Amniotic epithelial cell (primary cell): ENCODE data around the gene IGFBP1.

ENCODE experiments used
- DNase-seq: peaks from one replicate; pipeline ENCODE4 v3.0.0-alpha.2; 2010; ENCODE audit warnings: low read depth

Gene IGFBP1

DNA sequence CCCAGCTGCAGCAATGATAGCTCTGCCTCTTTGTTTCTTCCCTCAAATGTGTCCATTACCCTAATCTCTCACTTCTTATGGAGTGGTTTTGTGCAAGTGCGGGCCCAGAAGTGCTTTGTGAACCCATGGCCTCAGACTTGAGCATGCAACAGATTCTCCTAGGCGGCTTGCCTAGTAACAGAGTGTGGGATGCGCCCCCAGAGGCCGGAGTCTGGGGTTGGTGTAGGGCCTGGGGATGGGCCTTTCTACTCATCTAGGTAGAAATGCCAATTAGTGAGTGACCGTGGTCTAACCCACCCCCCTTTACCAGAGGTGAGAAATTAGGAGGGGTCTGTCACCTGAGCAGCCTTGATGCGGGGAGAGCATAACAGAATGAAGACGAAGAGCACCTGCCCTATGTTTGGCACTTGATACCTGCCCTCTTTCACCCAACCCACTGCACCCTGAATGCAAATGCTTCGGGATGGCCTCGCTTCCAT is 7.0 kb upstream of the IGFBP1 start:
- DNase-seq: no peak

DNA sequence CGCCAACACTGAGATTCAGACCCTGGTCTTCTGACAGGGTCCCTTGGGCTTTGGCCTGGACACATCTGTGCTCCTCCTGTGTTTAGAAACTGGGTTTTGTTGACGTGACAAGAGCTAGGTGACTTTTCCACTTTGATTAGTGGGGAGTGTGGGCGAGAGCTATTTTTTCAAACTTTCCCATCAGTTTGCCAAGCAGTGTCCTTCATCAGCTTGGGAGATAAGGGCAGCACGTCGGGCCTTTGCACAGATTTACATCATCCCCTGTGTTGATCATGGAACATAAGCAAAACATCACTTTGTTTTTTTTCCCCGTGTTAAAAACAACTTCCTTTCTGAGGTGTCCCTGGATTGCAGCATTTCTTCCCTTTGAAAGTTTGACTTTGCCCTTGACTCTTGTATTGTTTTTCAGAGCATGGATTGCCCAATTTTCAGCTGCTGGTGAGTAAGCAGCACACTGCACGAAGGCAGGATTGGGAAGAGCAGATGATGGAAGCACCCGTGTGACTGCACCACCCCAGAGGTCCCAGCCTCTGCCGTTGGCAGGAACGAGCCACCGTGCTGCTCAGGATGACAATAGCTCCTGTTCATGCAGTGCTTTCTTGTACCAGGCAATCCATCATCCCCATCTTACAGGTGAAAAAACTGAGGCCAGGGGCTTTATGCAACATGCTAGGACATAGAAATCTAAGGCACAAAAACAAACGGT is 6.4 kb upstream of the IGFBP1 start:
- DNase-seq: peak; percentile 96

DNA sequence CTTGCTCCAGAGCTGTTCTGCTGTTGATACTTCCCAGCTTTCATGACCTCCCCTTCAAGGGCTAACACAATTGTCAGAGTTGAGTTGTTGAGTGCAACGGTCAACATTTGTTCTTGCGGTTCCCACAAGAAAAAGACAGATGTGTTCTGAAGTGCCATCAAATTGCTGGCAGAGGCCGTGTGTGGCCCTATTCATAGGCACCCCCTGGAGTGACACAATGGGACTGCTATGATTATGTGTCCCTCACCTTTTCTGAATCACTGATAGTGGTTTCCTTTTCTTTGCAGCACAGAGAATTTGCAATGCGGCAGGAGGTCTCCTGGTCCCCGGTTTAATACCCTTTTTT is 5.8 kb upstream of the IGFBP1 start:
- DNase-seq: no peak

DNA sequence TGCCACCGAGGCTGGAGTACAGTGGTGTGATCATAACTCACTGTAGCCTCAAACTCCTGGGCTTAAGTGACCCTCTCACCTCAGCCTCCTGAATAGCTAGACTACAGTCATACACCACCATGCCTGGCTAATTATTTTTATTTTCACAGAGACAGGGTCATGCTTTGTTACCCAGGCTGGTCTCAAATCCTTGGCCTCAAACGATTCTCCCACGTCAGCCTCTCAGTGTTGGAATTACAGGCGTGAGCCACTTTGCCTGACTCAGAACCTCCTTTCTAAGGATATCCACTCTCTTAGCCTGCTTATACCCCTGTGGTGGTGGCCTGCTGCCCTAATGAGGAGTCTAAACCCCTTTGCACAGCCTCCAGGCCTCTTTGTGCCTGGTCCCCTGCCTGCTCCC is 4.2 kb upstream of the IGFBP1 start:
- DNase-seq: no peak

DNA sequence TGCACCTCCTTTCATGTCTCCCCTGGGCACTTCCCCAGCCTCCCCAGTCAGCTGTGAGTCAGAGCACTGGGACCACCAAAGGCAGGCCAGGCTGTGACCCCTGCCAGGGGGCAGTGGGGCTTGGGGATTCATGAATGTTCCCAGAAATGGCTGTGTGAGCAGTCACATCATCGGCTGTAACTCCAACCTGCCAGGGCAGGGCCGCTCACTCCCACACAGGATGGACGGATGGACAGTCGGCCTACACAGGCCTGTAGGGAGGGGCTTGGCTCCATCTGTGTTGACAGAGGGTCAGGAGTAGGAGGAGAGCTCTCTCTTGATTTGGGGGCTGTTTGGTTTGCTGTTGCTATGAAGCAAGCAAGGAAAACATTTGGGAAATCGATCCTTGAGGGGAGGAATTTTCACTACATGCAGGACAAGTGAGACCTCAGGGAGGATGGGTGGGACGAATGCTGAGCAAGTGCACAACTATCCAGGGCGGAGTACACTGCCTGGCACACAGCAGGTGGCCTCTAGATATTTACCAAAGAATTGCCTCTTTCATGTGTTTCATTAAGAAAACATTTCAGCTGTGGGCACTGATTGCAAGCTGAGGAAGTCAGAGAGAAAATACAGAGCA is 2.9 kb upstream of the IGFBP1 start:
- DNase-seq: no peak

DNA sequence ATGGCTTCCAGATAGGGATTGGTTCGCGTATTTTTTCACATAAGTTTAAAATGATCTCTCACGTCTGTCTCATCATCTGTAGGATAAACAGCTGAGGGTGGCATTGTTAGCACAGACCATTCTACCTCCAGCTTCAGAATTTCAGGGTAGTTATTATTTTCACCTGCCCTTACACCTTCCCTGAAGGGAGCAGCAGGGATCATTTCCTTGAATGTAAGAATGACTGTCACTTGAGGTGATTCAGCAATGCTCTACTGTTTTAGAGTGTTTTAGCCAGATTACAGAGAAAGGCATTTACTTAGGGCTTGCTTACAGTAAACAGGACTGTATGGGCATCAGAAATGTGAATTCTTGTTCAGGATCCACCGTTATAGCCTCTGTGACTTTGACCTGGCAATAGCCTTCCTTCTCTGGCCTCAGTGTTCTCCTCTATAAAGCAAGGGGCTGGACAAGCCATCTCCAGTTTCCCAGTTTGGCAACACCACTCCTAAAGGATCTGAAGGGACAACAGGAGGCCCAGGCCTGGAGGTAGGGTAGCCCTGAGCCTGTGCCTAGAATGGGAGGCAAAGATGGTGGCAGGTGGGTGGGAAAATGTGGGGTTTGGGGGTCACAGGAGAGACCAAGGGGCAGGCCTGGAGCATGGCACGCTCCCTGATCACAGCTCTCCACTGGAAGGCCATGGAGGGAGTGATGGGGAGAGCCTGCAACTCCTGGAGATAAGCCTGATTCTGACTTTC is 1.2 kb upstream of the IGFBP1 start:
- no peak for DNase-seq

DNA sequence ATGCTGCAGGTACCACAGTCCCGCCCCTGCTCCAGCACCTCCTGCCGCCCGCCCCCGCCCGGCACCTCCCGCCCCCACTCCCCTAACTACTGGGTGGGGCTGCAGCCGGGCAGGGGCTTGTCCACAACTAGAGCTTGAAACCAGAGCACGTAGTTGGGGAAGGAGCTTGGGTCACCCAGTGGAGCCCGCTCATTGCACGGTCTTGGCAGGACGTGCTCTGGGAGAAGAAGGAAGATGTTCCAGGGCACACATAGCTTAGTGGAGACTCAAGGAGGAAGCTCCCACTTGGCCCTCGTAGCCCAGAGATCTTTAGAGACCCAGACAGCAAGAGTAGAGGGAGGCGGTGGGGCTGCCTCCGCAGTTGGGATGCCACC is 692 bp downstream of the IGFBP1 start:
- DNase-seq: no peak

DNA sequence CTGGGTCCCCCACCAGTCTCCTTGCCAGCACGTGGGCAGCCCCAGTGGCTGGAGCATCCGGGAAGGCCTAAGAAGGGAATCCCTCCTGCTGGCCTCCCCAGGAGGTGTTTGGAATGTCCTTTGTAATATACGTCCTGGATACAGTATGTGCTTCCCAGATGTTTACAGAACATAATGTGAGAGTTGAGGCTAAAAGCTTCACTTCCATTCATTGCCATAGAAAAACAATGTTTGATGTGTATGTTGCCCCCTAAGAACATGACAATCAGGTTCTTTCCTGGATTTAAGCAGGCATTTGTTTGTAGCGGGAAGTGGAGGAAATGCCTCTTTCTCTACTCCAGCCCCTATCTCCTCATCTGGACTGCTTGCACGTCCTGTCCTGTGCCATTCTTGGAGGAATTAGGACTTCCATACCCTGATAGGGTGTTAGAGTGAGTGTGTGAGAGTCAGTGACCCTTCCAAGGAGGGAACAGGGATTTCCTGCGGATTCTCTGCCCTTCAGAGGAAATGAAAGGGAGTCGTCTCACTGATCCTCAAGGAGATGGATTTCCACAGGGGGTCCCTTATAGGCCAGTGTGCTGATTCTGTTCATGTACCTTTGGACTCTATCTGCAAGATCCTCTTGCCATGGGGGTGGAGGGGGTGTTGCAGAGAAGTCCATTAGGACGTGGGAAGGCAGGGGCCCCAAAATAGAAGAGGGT is 1.2 kb downstream of the IGFBP1 start:
- no peak for DNase-seq

DNA sequence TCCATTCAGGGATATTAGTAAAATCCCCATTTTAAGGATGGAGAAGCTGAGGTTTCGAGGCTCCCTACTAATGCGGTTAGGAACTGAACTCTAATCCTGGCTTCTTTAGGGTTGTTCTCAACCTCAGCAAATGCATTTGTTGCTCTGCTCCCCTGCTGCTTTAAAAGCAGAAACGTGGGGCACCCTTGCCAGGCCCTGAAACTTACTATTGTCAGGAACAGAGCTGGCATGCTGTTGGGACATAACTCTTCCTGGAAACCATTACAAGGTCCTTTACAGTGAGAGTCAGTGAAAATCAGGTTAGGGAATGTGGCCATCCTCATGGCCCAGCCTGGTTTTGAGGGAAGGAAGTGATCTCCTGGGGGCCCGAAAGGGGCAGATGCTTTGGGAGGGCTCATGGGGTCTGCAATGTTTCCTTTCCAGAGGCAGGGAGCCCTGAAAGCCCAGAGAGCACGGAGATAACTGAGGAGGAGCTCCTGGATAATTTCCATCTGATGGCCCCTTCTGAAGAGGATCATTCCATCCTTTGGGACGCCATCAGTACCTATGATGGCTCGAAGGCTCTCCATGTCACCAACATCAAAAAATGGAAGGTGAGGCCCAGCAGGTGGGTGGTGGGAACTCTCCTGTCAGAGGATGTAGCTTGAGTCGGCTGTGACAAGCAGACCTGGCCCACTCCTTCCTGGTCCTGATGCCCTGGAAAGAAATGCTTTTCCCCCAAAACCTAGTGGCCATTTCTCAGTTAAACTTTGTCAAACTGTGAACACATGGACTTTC is 2.0 kb downstream of the IGFBP1 start:
- DNase-seq: no peak

DNA sequence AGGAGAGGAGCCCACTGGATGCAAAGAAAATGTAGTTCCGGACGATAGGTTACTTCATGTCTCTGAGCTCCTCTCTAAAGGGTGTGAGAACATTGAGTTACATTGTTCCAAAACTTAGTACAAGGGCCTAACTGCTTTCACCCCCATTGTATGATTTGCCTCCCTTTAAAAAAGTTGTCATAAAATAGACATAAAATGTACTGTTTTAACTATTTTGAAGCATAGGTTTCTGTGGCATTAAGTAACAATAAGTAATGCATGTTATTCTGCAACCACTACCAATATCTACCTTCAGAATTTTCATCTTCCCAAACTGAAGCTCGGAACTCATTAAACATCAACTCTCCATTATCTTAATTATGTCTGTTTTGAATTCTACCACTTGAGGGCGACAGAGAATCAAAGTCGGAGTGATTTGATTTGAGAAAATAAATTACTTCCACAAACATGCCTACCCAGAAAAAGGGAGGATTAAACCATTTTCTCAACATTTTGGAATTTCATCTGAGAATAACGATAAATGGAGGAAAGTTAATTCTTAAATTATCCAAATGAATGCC is 2.7 kb downstream of the IGFBP1 start:
- peak; percentile 48 for DNase-seq

DNA sequence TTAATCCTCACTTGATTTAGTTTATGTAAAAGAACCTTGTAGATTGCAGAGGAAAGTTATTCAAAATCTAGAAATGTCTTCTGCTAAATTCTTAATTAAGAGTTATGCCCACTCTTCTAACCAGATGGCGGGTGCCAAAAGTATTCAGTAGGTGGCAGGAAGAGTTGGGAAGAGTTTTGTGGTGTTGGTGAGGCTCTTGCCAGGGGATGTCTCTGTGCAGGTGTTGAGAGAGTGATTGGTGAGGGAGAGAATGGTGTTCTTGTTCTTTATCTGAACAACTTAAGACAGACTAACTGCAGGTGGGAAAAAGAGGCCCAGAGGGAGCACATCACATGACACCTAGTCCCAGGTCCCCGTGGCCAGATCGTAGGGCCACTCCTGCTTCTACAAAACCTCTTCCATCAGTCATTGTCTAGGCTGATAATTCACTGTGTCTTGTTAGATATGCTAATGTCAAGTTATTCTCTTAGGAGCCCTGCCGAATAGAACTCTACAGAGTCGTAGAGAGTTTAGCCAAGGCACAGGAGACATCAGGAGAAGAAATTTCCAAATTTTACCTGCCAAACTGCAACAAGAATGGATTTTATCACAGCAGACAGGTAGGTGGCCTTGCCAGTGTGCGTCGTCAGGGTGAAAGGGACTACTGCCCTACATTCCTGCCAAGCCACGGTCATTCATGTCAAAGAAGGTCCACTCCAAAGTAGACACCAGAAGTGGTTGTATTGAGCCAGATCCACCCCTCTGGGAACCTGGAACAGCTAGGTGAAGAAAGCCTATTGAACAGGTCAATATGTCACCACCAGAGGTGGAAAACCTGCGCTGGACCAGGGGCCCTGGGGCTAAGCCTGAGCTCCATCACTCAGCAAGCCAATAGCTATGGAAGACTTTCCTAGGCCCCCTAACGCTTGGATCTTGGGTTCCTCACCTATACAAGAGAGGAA is 3.4 kb downstream of the IGFBP1 start:
- DNase-seq: no peak

DNA sequence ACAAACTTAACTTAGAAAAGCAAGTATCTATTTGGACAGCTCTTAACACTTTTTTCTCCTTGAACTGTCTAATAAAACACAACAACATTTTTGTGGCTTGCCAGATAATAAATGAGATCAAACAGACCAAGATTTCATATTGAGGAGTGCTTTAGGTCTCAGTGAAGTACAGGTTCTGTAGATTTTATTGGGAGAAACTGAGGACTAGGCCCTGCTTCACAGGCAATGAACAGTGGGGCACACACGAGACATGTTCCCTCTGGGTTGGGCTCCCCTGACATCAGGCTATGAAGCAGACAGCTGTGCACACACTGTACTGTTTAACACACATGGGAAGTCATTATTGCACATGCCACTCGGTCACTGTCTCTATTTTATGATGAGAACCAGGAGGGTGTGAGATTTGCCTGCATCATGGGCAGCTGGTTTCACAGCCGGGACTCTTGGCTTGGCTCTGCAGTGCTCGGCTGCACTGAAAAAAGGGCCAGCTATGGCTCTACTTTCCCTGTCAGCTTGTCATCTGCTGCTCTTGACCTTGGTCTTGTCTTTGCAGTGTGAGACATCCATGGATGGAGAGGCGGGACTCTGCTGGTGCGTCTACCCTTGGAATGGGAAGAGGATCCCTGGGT is 4.2 kb downstream of the IGFBP1 start:
- no peak for DNase-seq

DNA sequence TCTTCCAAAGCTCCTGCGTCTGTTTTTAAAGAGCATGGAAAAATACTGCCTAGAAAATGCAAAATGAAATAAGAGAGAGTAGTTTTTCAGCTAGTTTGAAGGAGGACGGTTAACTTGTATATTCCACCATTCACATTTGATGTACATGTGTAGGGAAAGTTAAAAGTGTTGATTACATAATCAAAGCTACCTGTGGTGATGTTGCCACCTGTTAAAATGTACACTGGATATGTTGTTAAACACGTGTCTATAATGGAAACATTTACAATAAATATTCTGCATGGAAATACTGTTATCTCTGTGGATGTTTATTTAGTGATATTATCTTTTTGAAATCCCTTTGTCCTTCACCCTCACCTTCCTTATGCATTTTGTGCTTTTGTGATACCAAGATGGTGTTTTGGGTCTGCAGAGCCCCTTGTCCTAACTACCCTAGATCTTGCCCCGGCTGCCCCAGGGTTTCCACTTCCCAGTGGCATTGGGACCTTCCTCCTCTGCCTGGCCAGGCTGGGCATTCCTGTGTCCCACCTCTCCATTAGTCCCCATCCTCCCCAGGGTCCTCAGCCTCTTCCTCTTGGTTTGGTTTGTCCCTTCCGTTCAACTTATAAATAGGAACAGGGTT is 5.2 kb downstream of the IGFBP1 start:
- no peak for DNase-seq

DNA sequence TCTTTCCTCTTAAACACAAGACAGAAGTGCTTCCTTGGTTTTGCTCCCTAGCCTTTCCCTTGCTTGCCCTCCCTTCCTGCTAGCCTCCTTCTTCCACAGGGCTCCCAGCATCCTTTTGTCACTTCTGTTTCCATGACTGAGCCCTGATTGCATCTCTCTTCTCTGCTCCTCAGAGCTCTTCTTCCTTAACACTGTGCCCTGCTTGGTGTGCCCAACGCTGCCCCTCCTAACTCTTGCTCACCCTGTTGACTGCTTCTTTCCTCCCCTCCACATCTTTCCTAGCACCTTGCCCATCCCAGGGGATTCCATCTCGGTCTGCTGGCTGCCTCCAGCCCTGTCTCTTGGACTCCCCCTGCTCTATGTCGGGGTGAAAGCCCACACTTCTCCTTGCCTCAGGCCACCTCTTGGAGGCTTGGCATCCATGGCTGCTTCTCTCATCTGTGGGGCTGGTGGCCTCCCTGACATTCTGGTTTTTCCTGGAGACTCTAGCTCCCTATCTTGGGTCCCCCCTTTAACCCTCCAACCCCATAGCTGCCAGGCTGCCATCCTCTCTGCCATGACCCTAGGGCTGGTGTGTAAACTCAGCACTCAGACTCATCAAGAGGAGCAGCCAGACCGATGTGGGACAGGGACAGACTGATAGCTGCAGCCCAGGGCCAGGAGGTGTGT is 5.8 kb downstream of the IGFBP1 start:
- DNase-seq: no peak

DNA sequence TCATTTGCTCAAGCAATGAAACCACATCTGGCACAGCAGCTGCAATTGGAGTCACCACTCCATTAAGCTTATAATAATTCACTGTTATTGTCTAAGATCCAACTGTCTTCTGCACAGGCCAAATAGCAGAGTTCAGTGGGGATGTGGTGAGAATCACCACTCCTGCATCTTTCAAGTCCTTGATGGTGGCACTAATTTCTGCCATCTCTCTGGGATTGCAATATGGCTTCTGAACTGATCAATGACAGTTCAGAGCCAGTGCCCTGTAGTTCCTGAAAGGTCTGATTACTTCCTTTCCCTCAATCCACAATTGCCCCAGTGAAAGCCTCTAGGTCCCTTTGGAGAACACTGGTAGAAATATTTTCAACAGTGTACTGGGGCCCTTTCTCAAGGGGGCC is 6.4 kb downstream of the IGFBP1 start:
- DNase-seq: no peak

DNA sequence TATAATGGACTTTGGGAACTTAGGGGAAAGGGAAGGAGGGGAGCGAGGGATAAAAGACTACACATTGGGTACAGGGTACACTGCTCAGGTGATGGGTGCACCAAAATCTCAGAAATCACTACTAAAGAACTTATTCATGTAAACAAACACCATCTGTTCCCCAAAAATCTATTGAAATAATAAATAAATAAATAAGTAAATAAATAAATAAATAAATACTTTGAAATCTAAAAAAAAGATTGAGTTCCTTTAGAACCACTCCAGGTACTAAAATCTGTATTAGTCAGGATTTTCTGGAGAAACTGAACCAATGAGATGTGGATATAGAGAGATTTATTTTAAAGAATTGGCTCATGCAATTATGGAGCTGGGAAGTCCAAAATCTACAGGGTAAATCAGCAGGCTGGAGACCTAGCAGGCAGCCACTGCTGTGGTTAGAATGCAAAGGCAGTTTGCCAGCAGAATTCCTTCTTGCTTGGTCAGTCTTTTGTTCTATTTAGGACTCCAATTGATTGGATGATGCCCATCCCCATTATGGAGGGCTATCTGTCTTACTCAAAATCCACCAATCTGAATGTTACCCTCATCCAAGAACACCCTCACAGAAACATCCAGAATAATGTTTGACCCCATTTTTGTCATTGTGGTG is 8.9 kb downstream of the IGFBP1 start:
- DNase-seq: peak; percentile 85

DNA sequence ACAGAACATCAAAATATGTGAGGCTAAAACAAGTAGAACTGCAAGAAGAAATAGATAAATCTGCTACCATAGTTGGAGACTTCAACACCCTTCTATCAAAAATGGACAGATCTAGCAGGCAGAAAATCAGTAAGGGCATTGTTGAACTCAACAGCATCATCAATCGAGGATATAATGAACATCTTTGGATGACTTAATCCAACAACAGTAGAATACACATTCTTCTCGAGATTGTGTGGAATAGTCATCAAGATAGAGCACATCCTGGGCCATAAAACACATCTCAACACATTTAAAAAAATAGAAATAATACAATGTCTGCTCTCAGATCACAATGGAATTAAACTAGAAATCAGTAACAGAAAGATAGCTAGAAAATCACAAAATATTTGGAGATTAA is 9.9 kb downstream of the IGFBP1 start:
- DNase-seq: peak; percentile 70

DNA sequence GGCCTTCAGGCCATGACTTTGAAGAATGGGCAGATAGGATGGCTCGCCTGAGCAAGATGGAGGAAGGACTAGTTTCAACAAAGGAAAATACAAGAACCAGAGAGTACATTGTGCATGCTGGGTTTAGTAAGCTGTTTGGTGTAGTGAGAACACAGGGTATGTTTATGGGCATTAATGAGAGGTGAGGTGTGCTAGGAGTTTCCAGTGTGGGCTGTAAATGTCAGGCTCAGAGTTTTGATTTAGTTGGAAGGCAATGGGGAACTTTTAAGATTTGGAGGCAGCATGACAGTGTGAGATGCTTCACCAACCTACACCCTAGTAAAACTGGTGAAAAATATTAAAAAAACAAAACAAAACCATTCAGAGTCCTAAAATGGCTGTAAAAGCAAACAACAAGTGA is 13.3 kb downstream of the IGFBP1 start:
- no peak for DNase-seq

DNA sequence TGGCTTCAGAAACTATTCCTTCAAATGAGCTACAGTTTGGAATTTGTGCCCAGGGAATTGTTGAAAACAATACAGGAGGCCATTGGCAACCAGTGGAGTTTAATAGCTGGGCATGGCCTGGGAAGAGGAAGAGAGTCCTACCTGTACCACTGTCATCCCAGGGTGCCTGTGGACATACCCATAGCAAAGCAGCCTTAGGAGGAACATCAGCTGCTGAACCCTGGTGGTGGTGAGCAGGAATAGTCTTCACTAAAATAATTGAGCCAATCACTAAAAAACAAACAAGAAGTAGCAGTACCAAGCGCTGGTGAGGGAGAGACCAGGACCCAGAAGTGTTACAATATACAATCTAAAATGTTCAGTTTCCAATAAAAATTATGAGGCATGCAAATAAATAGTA is 14.5 kb downstream of the IGFBP1 start:
- DNase-seq: no peak
